K562 (cell line): ENCODE results near the gene C22orf39. TPM values are rescaled to one million over a fixed set of nuclear protein-coding genes. Genes with fewer than 3 reads are reported as not detected.
A peak's percentile ranks its signal among the peaks of the same experiment; 100 is the strongest.

Experiments
- ATAC-seq: fragments of 200-7000 bp; cut with Tn5 transposase; 3 replicates; pipeline ENCODE4 v1.9.1; 2020; ENCODE audit warnings: moderate library complexity
- BruUV-seq: library from RNA; stranded (reverse); fragments of 400-500 nt; replicated peaks from 2 replicates; lab custom pipeline; 2021; lab: Mats Ljungman, UMichigan
- CTCF ChIA-PET: fragments of 300-600 bp; formaldehyde crosslinking; extraction: SDS; loops from one replicate; lab custom pipeline; 2021; ENCODE audit warnings: low intra/inter-chr PET ratio; lab: Yijun Ruan, JAX
- POLR2A ChIA-PET: fragments of 300-600, 350-650 bp; sonication (Branson Sonifier 250); formaldehyde crosslinking; extraction: SDS; loops from one replicate; lab custom pipeline; 2021; ENCODE audit warnings: antibody characterized with exemption, inconsistent platforms; lab: Yijun Ruan, JAX
- DNase-seq, 4 experiments: peaks; one replicate each; pipeline versions ENCODE4 v3.0.0 to v3.0.0-alpha.2; 2011 to 2018; ENCODE audit warnings: low spot score in 3 of 4, mixed read lengths in 3 of 4; ENCODE audit errors: extremely low read depth in 1 of 4
- FAIRE-seq: peaks from 2 replicates; lab custom pipeline; 2011; peaks lifted over from hg19 to GRCh38; lab: Jason Lieb, UNC
- H2AFZ ChIP-seq: 2 replicates; pipeline ENCODE4 v1.6.0; 2011; ENCODE audit warnings: low read depth, low read length, control low read depth, inconsistent platforms
- H3K27ac ChIP-seq: fragments of 200-600 bp; 3 replicates; pipeline ENCODE4 v1.8.0; 2011; ENCODE audit warnings: low read depth, mild to moderate bottlenecking, control low read depth, inconsistent platforms, low read length, moderate library complexity, mixed read lengths; ENCODE audit errors: extremely low read depth
- H3K27me3 ChIP-seq, 2 experiments: fragments of 300-600 bp in 1 of 2; 2 replicates in 1 of 2; 3 replicates in 1 of 2; pipeline versions ENCODE4 v1.6.0 to v1.8.0; 2011; ENCODE audit warnings: inconsistent platforms in 2 of 2, low read length in 2 of 2, mild to moderate bottlenecking in 1 of 2, mixed read lengths in 1 of 2, moderate library complexity in 1 of 2; ENCODE audit not compliant: control insufficient read depth in 2 of 2, insufficient read depth in 2 of 2
- H3K36me3 ChIP-seq: fragments of 300-600 bp; 3 replicates; pipeline ENCODE4 v1.8.0; 2011; ENCODE audit warnings: mild to moderate bottlenecking, low read length, inconsistent platforms; ENCODE audit not compliant: control insufficient read depth, insufficient read depth
- H3K4me1 ChIP-seq, 2 experiments: fragments of 200-600 bp in 1 of 2; replicated peaks in 1 of 2; 2 replicates in 1 of 2; 3 replicates in 1 of 2; pipeline versions ENCODE4 v1.5.1 to v1.8.0; 2011; ENCODE audit warnings: inconsistent platforms in 2 of 2, low read length in 2 of 2, mild to moderate bottlenecking in 1 of 2, mixed read lengths in 1 of 2, moderate library complexity in 1 of 2; ENCODE audit not compliant: control insufficient read depth in 2 of 2, insufficient read depth in 2 of 2
- H3K4me2 ChIP-seq: 2 replicates; pipeline ENCODE4 v1.6.1; 2011; ENCODE audit warnings: low read length, control low read depth, inconsistent platforms, mixed read lengths; ENCODE audit not compliant: insufficient read depth
- H3K4me3 ChIP-seq: fragments of 200-600 bp; sonication (generic), shearing (Covaris generic); 2 replicates; pipeline ENCODE4 v1.5.1; 2016; ENCODE audit warnings: control low read depth, inconsistent platforms
- H3K79me2 ChIP-seq: fragments of 200-600 bp; 3 replicates; pipeline ENCODE4 v1.8.0; 2011; ENCODE audit warnings: low read length, inconsistent platforms; ENCODE audit not compliant: control insufficient read depth, insufficient read depth
- H3K9ac ChIP-seq, 2 experiments: 2 replicates each; pipeline versions ENCODE4 v1.6.0 to v1.6.1; 2011; ENCODE audit warnings: low read depth in 2 of 2, low read length in 2 of 2, control low read depth in 1 of 2, inconsistent platforms in 1 of 2, mild to moderate bottlenecking in 1 of 2, mixed read lengths in 1 of 2; ENCODE audit not compliant: insufficient read depth in 1 of 2
- H3K9me1 ChIP-seq: one replicate; pipeline ENCODE4 v1.6.0; 2011; ENCODE audit warnings: inconsistent platforms, mild to moderate bottlenecking, low read length, moderate library complexity; ENCODE audit not compliant: control insufficient read depth, insufficient read depth
- H3K9me3 ChIP-seq: replicated peaks from 2 replicates; pipeline ENCODE4 v1.5.1; 2011; ENCODE audit warnings: low read depth, low read length, inconsistent platforms; ENCODE audit not compliant: control insufficient read depth, insufficient read depth
- H4K20me1 ChIP-seq: replicated peaks from 2 replicates; pipeline ENCODE4 v1.6.1; 2011; ENCODE audit warnings: low read length, inconsistent platforms, mixed read lengths; ENCODE audit not compliant: control insufficient read depth, insufficient read depth
- CBX5 ChIP-seq: IDR thresholded peaks from 2 replicates; pipeline ENCODE4 v1.6.1; 2014; ENCODE audit warnings: low read depth, borderline replicate concordance
- HNRNPH1 ChIP-seq: fragments of 200-400 bp; formaldehyde crosslinking; optimal IDR thresholded peaks from 2 replicates; pipeline ENCODE3; 2017; ENCODE audit warnings: low read depth, mild to moderate bottlenecking, low read length, moderate library complexity
- HSF4 ChIP-seq: fragments of 250-450 bp; sonication (Bioruptor Pico); IDR thresholded peaks from 2 replicates; pipeline ENCODE4 v2.1.2; 2022; ENCODE audit warnings: mild to moderate bottlenecking, moderate library complexity, borderline replicate concordance
- NFRKB ChIP-seq: fragments of 450-650 bp; IDR thresholded peaks from 2 replicates; pipeline ENCODE4 v1.6.1; 2016; ENCODE audit warnings: low read depth
- SRSF9 ChIP-seq: fragments of 200-400 bp; formaldehyde crosslinking; IDR thresholded peaks from 2 replicates; pipeline ENCODE4 v1.6.1; 2017; ENCODE audit warnings: low read depth, low read length, borderline replicate concordance
- SUPT5H ChIP-seq: fragments of 450-650 bp; IDR thresholded peaks from 2 replicates; pipeline ENCODE4 v1.6.1; 2016
- TOE1 ChIP-seq, 2 experiments: fragments of 450-650 bp in 1 of 2; sonication (generic) in 1 of 2; formaldehyde crosslinking in 1 of 2; IDR thresholded peaks; 2 replicates each; pipeline versions ENCODE4 v1.7.1 to v1.8.0; 2016 to 2022; ENCODE audit warnings: borderline replicate concordance in 2 of 2, mild to moderate bottlenecking in 2 of 2, antibody characterized with exemption in 1 of 2, inconsistent platforms in 1 of 2, low read depth in 1 of 2, missing genetic modification reagents in 1 of 2, moderate library complexity in 1 of 2
- WGBS: fragments of 100-300 bp; shearing (Covaris generic); methylation state at CpG from one replicate; pipeline ENCODE4 v1.1.6; 2016; ENCODE audit warnings: low coverage, mixed read lengths; ENCODE audit not compliant: insufficient coverage; ENCODE audit errors: missing lambda C conversion rate; 5-methylcytosine and 5-hydroxymethylcytosine counted together
- in situ Hi-C: fragments of 300-500 bp; cut with MboI; formaldehyde crosslinking; loops from 4 replicates; pipeline ENCODE4 v1.15.0; 2018; ENCODE audit warnings: inconsistent platforms, mixed read lengths
- intact Hi-C: fragments of 100-400 bp; cut with micrococcal nuclease; formaldehyde crosslinking; loops from 2 replicates; pipeline ENCODE4 v1.14.2; 2022
- polyA plus RNA-seq, 8 experiments: library from polyadenylated mRNA; depleted of rRNA in 4 of 8; stranded (reverse) in 5 of 8; unstranded in 3 of 8; fragments of >200 nt; fragmentation: Nextera tagmentation in 2 of 8; fragmentation: Illumina TruSeq in 1 of 8; extraction: Ambion mirVana in 2 of 8; extraction: Trizol in 1 of 8; gene quantifications; 2 replicates each; pipeline versions ENCODE4 v1.2.1 to v1.2.3, GENCODE V29; 2011 to 2014; ENCODE audit warnings: inconsistent platforms in 1 of 8, missing spikeins in 1 of 8
- total RNA-seq, 7 experiments: library from RNA; depleted of rRNA in 6 of 7; stranded (reverse); fragments of >200 nt in 6 of 7; fragmentation: Illumina TruSeq in 2 of 7; extraction: Trizol in 2 of 7; gene quantifications; 2 replicates each; pipeline versions ENCODE4 v1.2.1 to v1.2.3, GENCODE V29; 2011 to 2021; ENCODE audit warnings: low replicate concordance in 1 of 7
- TF ChIP-seq, protein P1 (sequence below), 2 experiments: fragments of 450-650 bp in 1 of 2; sonication (generic) in 1 of 2; formaldehyde crosslinking in 1 of 2; IDR thresholded peaks; 2 replicates each; pipeline versions ENCODE4 v1.7.1 to v1.9.0; 2016 to 2022; ENCODE audit warnings: inconsistent platforms in 1 of 2, mild to moderate bottlenecking in 1 of 2, missing genetic modification reagents in 1 of 2
- TF ChIP-seq, protein P2 (sequence below), 2 experiments: fragments of 200-800 bp in 1 of 2; sonication (Bioruptor generic) in 1 of 2; sonication (generic) in 1 of 2; formaldehyde crosslinking in 1 of 2; IDR thresholded peaks in 1 of 2; conservative IDR thresholded peaks in 1 of 2; 2 replicates each; pipeline versions ENCODE4 v1.5.0 to v1.6.1; 2016 to 2020; ENCODE audit warnings: missing compliant biosample characterization in 1 of 2, missing genetic modification characterization in 1 of 2, missing genetic modification reagents in 1 of 2

The C22orf39 gene
- total and polyA plus RNA-seq, 9 of the 15 experiments (the other 6 are each of a cell fraction or from before 2014, with no cell fraction given): 20.4 to 139 (median 66.8) TPM

DNA sequence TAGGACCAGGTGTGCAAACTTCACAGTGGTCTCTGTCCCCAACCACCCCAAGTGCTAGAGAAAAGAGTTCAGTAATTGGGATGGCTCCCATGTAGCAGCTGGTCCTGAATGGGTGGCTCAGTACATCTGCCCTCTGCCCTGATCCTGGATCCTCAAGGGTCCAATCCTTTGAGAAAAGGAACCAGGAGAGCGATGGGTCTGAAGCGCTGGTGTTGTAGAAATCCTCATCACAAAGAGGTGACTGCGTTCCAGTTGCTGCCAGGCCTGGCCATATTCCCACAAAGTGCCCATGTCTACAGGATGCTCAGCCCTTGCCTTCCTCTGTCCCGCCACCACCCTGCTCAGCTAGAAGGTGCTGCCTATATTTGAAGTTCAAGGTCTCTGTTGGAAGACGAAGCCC, 6.2 kb upstream of the C22orf39 start:
- Histone ChIP-seq H3K36me3 (peaks cover 98% of the 10 kb centered on the region), H3K27me3 (no peaks in the 10 kb centered on the region), H2AFZ (no peak overlapping the region), H3K4me3 (no peak overlapping the region), H4K20me1 (0 out of 2 replicates have a peak, but pooled peaks cover 3% of the 10 kb centered on the region), H3K4me1 (peaks cover 2% of the 10 kb centered on the region in 2 experiments; a peak in 2 of 5 replicates), H3K27ac (no peak overlapping the region), H3K9me3 (no peaks in the 10 kb centered on the region), H3K9me1 (no peaks in the 10 kb centered on the region), H3K9ac (no peak overlapping the region), H3K79me2 (no peaks in the 10 kb centered on the region; the same call in 2 of the 3 replicates), H3K4me2 (no peak overlapping the region)
- 98% methylated on average over 5 of the region's 5 CpGs for WGBS
- CTCF ChIA-PET: no interaction called here
- BruUV-seq: no TSS peak
- POLR2A ChIA-PET: interaction anchor here (0.9 to 11.7 kb wide), 7 partner anchors 8 to 308 kb away, joined by 3 to 284 read pairs (median 12); partner anchors contain the start of genes C22orf39, CDC45, HIRA and MRPL40
- FAIRE-seq (no peak), DNase-seq (no peak), ATAC-seq (no peak)
- in situ Hi-C loops (no loop called here), intact Hi-C loops (no loop called here)
- no peak for TF ChIP-seq NFRKB
- TF ChIP-seq SRSF9: no peak
- TF ChIP-seq, protein P1, sequence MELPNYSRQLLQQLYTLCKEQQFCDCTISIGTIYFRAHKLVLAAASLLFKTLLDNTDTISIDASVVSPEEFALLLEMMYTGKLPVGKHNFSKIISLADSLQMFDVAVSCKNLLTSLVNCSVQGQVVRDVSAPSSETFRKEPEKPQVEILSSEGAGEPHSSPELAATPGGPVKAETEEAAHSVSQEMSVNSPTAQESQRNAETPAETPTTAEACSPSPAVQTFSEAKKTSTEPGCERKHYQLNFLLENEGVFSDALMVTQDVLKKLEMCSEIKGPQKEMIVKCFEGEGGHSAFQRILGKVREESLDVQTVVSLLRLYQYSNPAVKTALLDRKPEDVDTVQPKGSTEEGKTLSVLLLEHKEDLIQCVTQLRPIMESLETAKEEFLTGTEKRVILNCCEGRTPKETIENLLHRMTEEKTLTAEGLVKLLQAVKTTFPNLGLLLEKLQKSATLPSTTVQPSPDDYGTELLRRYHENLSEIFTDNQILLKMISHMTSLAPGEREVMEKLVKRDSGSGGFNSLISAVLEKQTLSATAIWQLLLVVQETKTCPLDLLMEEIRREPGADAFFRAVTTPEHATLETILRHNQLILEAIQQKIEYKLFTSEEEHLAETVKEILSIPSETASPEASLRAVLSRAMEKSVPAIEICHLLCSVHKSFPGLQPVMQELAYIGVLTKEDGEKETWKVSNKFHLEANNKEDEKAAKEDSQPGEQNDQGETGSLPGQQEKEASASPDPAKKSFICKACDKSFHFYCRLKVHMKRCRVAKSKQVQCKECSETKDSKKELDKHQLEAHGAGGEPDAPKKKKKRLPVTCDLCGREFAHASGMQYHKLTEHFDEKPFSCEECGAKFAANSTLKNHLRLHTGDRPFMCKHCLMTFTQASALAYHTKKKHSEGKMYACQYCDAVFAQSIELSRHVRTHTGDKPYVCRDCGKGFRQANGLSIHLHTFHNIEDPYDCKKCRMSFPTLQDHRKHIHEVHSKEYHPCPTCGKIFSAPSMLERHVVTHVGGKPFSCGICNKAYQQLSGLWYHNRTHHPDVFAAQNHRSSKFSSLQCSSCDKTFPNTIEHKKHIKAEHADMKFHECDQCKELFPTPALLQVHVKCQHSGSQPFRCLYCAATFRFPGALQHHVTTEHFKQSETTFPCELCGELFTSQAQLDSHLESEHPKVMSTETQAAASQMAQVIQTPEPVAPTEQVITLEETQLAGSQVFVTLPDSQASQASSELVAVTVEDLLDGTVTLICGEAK (IDR thresholded peaks at IDR 0.05): no peak
- TF ChIP-seq, protein P1 (CRISPR knock-in tag; IDR thresholded peaks at IDR 0.05): 0 out of 2 replicates have a peak, but pooled peaks have one; percentile 5
- TF ChIP-seq TOE1 (IDR thresholded peaks at IDR 0.05; ENCODE audit: borderline replicate concordance): no peak
- TF ChIP-seq TOE1 (CRISPR knock-in tag; IDR thresholded peaks at IDR 0.05; ENCODE audit: borderline replicate concordance, low read depth): peak; percentile 83; the same call in 1 of the 2 replicates
- 0 out of 2 replicates have a peak, but pooled peaks have one; percentile 5 for TF ChIP-seq SUPT5H
- TF ChIP-seq, protein P2, sequence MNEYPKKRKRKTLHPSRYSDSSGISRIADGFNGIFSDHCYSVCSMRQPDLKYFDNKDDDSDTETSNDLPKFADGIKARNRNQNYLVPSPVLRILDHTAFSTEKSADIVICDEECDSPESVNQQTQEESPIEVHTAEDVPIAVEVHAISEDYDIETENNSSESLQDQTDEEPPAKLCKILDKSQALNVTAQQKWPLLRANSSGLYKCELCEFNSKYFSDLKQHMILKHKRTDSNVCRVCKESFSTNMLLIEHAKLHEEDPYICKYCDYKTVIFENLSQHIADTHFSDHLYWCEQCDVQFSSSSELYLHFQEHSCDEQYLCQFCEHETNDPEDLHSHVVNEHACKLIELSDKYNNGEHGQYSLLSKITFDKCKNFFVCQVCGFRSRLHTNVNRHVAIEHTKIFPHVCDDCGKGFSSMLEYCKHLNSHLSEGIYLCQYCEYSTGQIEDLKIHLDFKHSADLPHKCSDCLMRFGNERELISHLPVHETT (CRISPR knock-in tag; conservative IDR thresholded peaks at IDR 0.05 in 1 of 2, IDR thresholded peaks at IDR 0.05 in 1 of 2): 0 out of 4 replicates have a peak, but pooled peaks of 1 of the 2 experiments have one; percentile 18
- TF ChIP-seq HNRNPH1: no peak
- no peak for TF ChIP-seq CBX5
- peak; percentile 23; the same call in 1 of the 2 replicates for TF ChIP-seq HSF4 (CRISPR knock-in tag)
